HepG2 (cell line): ENCODE results near the gene PYDC2. TPM values are rescaled to one million over a fixed set of nuclear protein-coding genes. Genes with fewer than 3 reads are reported as not detected.

ENCODE experiments used
- ATAC-seq: fragments of 200-7000 bp; cut with Tn5 transposase; 3 replicates; pipeline ENCODE4 v1.9.1; 2020; ENCODE audit warnings: mild to moderate bottlenecking, moderate library complexity
- BruUV-seq: library from RNA; stranded (reverse); fragments of 400-500 nt; replicated peaks from 2 replicates; lab custom pipeline; 2021; lab: Mats Ljungman, UMichigan
- CTCF ChIA-PET: fragments of 300-600 bp; formaldehyde crosslinking; extraction: SDS; loops from one replicate; lab custom pipeline; 2021; ENCODE audit warnings: low total read pairs, inconsistent platforms, low intra/inter-chr PET ratio; lab: Yijun Ruan, JAX
- POLR2A ChIA-PET: fragments of 350-600 bp; sonication (Branson Sonifier 250); formaldehyde crosslinking; loops from one replicate; lab custom pipeline; 2020; ENCODE audit warnings: antibody characterized with exemption, inconsistent platforms; lab: Yijun Ruan, JAX
- DNase-seq: peaks from one replicate; pipeline ENCODE4 v3.0.0-alpha.2; 2015; ENCODE audit warnings: low spot score
- FAIRE-seq: peaks from 3 replicates; lab custom pipeline; 2011; peaks lifted over from hg19 to GRCh38; lab: Jason Lieb, UNC
- H2AFZ ChIP-seq: one replicate; pipeline ENCODE4 v1.6.1; 2011; ENCODE audit warnings: low read length, inconsistent platforms
- H3K27ac ChIP-seq: fragments of 300-600 bp; 3 replicates; pipeline ENCODE4 v1.8.0; 2011; ENCODE audit warnings: mixed run types, mild to moderate bottlenecking, mixed read lengths, low read length, inconsistent platforms; ENCODE audit not compliant: insufficient read depth; ENCODE audit errors: extremely low read length
- H3K27me3 ChIP-seq, 2 experiments: fragments of 200-600 bp in 1 of 2; 2 replicates in 1 of 2; 3 replicates in 1 of 2; pipeline versions ENCODE4 v1.6.0 to v1.8.0; 2011; ENCODE audit warnings: low read length in 2 of 2, mild to moderate bottlenecking in 2 of 2, moderate library complexity in 2 of 2, inconsistent platforms in 1 of 2; ENCODE audit not compliant: insufficient read depth in 2 of 2, control insufficient read depth in 1 of 2
- H3K36me3 ChIP-seq, 2 experiments: fragments of 200-600 bp in 1 of 2; replicated peaks in 1 of 2; 2 replicates in 1 of 2; 3 replicates in 1 of 2; pipeline versions ENCODE4 v1.5.1 to v1.8.0; 2011; ENCODE audit warnings: low read length in 2 of 2, inconsistent platforms in 1 of 2; ENCODE audit not compliant: insufficient read depth in 2 of 2, control insufficient read depth in 1 of 2
- H3K4me1 ChIP-seq: 2 replicates; pipeline ENCODE4 v1.5.1; 2012; ENCODE audit warnings: low read length, inconsistent platforms; ENCODE audit not compliant: insufficient read depth
- H3K4me2 ChIP-seq: 2 replicates; pipeline ENCODE4 v1.6.0; 2011; ENCODE audit warnings: low read depth, low read length, inconsistent platforms
- H3K4me3 ChIP-seq, 3 experiments: fragments of 200-600 bp in 1 of 3; sonication (generic), shearing (Covaris generic) in 1 of 3; replicated peaks in 1 of 3; 2 replicates each; pipeline ENCODE4 v1.5.1; 2011 to 2016; ENCODE audit warnings: low read length in 3 of 3, inconsistent platforms in 2 of 3, low read depth in 2 of 3, mild to moderate bottlenecking in 2 of 3, control low read depth in 1 of 3, mixed read lengths in 1 of 3; ENCODE audit not compliant: insufficient read depth in 1 of 3
- H3K79me2 ChIP-seq: one replicate; pipeline ENCODE4 v1.6.1; 2011; ENCODE audit warnings: low read length, inconsistent platforms; ENCODE audit not compliant: insufficient read depth
- H3K9ac ChIP-seq: 2 replicates; pipeline ENCODE4 v1.6.0; 2011; ENCODE audit warnings: mild to moderate bottlenecking, low read depth, low read length, inconsistent platforms; ENCODE audit not compliant: insufficient read depth
- H3K9me3 ChIP-seq: 2 replicates; pipeline ENCODE4 v1.5.1; 2012; ENCODE audit warnings: mild to moderate bottlenecking, low read length
- H4K20me1 ChIP-seq: 2 replicates; pipeline ENCODE4 v1.6.0; 2011; ENCODE audit warnings: inconsistent platforms, mild to moderate bottlenecking, low read length, moderate library complexity; ENCODE audit not compliant: insufficient read depth
- FUBP1 ChIP-seq: sonication (generic); formaldehyde crosslinking; IDR thresholded peaks from 2 replicates; pipeline ENCODE4 v1.5.1; 2020; ENCODE audit warnings: missing genetic modification reagents, mild to moderate bottlenecking, borderline replicate concordance
- MAFF ChIP-seq: IDR thresholded peaks from 2 replicates; pipeline ENCODE4 v1.6.1; 2011; ENCODE audit warnings: low read depth, low read length, improper control_type of control experiment
- MAFK ChIP-seq, 2 experiments: IDR thresholded peaks in 1 of 2; conservative IDR thresholded peaks in 1 of 2; 2 replicates each; pipeline ENCODE4 v1.6.1; 2011; ENCODE audit warnings: improper control_type of control experiment in 2 of 2, low read length in 2 of 2
- MXD1 ChIP-seq: sonication (generic); formaldehyde crosslinking; IDR thresholded peaks from 2 replicates; pipeline ENCODE4 v1.4.0; 2020; ENCODE audit warnings: mild to moderate bottlenecking, missing genetic modification reagents
- TAF15 ChIP-seq: fragments of 200-400 bp; formaldehyde crosslinking; IDR thresholded peaks from one replicate; pipeline ENCODE4 v1.6.1; 2018; ENCODE audit warnings: mild to moderate bottlenecking, low read depth, low read length; ENCODE audit not compliant: poor library complexity, severe bottlenecking
- ZBTB34 ChIP-seq: sonication (generic); formaldehyde crosslinking; IDR thresholded peaks from 2 replicates; pipeline ENCODE4 v1.8.0; 2022; ENCODE audit warnings: mild to moderate bottlenecking, missing genetic modification reagents
- ZNF839 ChIP-seq: sonication (generic); formaldehyde crosslinking; IDR thresholded peaks from 2 replicates; pipeline ENCODE4 v1.4.0; 2020; ENCODE audit warnings: missing genetic modification reagents, mild to moderate bottlenecking, borderline replicate concordance
- WGBS: methylation state at CpG from one replicate; pipeline ENCODE4 v1.1.6; 2017; ENCODE audit warnings: low lambda C conversion rate; 5-methylcytosine and 5-hydroxymethylcytosine counted together
- in situ Hi-C: cut with HindIII; loops from 2 replicates; pipeline ENCODE4 v1.10.0; 2017; ENCODE audit warnings: low pct_unique_long_range_greater_than_20kb; ENCODE audit not compliant: extremely low pct_ligation_motif_present
- intact Hi-C: fragments of 100-400 bp; cut with micrococcal nuclease; formaldehyde crosslinking; loops from one replicate; pipeline ENCODE4 v1.10.0; 2022; ENCODE audit not compliant: unreplicated experiment
- polyA plus RNA-seq, 8 experiments: library from polyadenylated mRNA; depleted of rRNA in 3 of 8; stranded (reverse) in 7 of 8; unstranded in 1 of 8; fragments of >200 nt; fragmentation: Illumina TruSeq in 4 of 8; extraction: Trizol in 4 of 8; gene quantifications; 2 replicates each; pipeline versions ENCODE4 v1.2.1 to v1.2.3, GENCODE V29; 2011 to 2016; ENCODE audit warnings: low read depth in 4 of 8, missing spikeins in 1 of 8, mixed read lengths in 1 of 8; ENCODE audit not compliant: insufficient read depth in 1 of 8
- total RNA-seq, 5 experiments: library from RNA; depleted of rRNA; stranded (reverse); fragments of >200 nt; fragmentation: Illumina TruSeq; extraction: Trizol; gene quantifications; 2 replicates each; pipeline ENCODE4 v1.2.3, GENCODE V29; 2016; ENCODE audit warnings: low read depth in 1 of 5

The PYDC2 gene
- total and polyA plus RNA-seq, 2 of the 13 experiments (the other 11 are each of a cell fraction or from before 2014, with no cell fraction given) = not detected

GRCh38 chr3:191426311-191426710, 34.7 kb upstream of the PYDC2 start (continued):
- TF ChIP-seq ZBTB34 (CRISPR knock-in tag) = no peak
- TF ChIP-seq ZNF839 (CRISPR knock-in tag) = no peak
- no peak for TF ChIP-seq TAF15
- TF ChIP-seq FUBP1 (CRISPR knock-in tag) = no peak

- intact Hi-C loops = no loop called here
- FAIRE-seq (no peak), ATAC-seq (no peak)
These were observed 32.8 kb upstream of the PYDC2 start for GRCh38 chr3:191428177-191428576.

More at GRCh38 chr3:191428177-191428576, 32.8 kb upstream of the PYDC2 start:
- no peak overlapping the region for H3K27ac ChIP-seq
- no peaks in the 10 kb centered on the region for H3K27me3 ChIP-seq
- H3K4me2 ChIP-seq = no peak overlapping the region
- no peaks in the 10 kb centered on the region for H4K20me1 ChIP-seq
- H3K9ac ChIP-seq = no peak overlapping the region
- no peaks in the 10 kb centered on the region for H3K9me3 ChIP-seq
- TF ChIP-seq MAFF (peak; percentile 61; the same call in 1 of the 2 replicates), MAFK (conservative IDR thresholded peaks at IDR 0.05 in 1 of 2, IDR thresholded peaks at IDR 0.05 in 1 of 2; ENCODE audit: low read length in 2 of 2) (peak; percentile 35 to 85; a peak in 3 of 4 replicates), MXD1 (CRISPR knock-in tag) (no peak)
- WGBS = 92% methylated on average over 1 of the region's 1 CpG
- peaks cover 23% of the 10 kb centered on the region for H3K4me1 ChIP-seq
- CTCF ChIA-PET = no interaction called here
- H3K79me2 ChIP-seq = no peaks in the 10 kb centered on the region
- no peak for DNase-seq
- BruUV-seq = no TSS peak
- no peak overlapping the region for H3K4me3 ChIP-seq
- no peaks in the 10 kb centered on the region for H3K36me3 ChIP-seq
- in situ Hi-C loops = no loop called here
- POLR2A ChIA-PET = no interaction called here
- no peak overlapping the region for H2AFZ ChIP-seq
